ENCODE results near the gene SAMD5.

Gene SAMD5

DNA sequence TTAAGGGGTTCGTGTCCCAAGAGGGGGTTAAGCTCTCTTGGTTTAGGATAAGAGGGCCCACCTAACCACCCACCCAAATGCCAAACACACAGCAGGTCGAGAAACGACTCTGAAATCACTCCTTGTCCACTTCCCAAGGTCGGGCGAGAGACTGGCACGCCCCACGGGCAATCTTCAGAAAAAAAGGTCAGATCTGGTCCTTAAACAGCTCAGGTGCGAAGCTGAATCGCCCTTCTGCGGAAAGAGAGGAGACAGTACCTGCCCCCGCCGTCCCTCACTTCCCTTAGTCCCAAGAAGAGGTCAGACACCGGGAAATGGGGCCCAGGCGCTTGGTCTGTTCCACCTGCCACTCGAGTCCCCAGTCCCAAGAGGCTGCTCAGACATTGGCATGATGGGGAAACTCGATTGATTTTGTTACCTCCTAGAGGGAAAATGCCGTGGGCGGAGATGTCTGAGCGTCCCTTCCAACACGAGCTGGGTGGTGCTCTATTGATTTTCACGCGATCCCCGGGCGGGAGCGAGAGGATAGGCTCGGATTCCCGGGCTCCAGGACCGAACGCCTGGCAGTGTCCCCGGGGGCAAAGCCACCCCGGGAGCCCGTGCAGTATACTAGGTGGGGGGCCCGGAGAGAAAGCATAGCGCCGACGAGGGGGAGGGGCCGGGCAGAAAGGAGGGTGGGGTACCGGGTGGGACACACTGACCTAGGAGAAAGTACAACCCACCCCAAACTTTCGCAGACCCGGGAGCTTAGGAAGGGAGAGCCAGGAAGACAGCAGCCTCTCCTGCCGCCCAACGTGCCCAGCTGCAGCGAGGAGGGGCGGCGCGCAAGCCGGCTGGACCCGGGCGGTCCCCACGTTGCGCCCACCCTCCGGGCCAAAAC is 1.1 kb upstream of the SAMD5 start:
- TF ChIP-seq, protein P1, sequence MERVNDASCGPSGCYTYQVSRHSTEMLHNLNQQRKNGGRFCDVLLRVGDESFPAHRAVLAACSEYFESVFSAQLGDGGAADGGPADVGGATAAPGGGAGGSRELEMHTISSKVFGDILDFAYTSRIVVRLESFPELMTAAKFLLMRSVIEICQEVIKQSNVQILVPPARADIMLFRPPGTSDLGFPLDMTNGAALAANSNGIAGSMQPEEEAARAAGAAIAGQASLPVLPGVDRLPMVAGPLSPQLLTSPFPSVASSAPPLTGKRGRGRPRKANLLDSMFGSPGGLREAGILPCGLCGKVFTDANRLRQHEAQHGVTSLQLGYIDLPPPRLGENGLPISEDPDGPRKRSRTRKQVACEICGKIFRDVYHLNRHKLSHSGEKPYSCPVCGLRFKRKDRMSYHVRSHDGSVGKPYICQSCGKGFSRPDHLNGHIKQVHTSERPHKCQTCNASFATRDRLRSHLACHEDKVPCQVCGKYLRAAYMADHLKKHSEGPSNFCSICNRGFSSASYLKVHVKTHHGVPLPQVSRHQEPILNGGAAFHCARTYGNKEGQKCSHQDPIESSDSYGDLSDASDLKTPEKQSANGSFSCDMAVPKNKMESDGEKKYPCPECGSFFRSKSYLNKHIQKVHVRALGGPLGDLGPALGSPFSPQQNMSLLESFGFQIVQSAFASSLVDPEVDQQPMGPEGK (CRISPR knock-in tag; IDR thresholded peaks at IDR 0.05; ENCODE audit: borderline replicate concordance): no peak
- TF ChIP-seq PPARA (CRISPR knock-in tag; IDR thresholded peaks at IDR 0.05; ENCODE audit: borderline replicate concordance): no peak
- TF ChIP-seq ESRRG (CRISPR knock-in tag; IDR thresholded peaks at IDR 0.05): no peak
- no peak for TF ChIP-seq ZNF70 (CRISPR knock-in tag; IDR thresholded peaks at IDR 0.05)
- no peak for TF ChIP-seq ZC3H10 (CRISPR knock-in tag; IDR thresholded peaks at IDR 0.05)
- TF ChIP-seq TOX (CRISPR knock-in tag; IDR thresholded peaks at IDR 0.05; ENCODE audit: borderline replicate concordance): no peak
- no peak for TF ChIP-seq TCF4 (CRISPR knock-in tag; IDR thresholded peaks at IDR 0.05; ENCODE audit: borderline replicate concordance)
- TF ChIP-seq RARB (CRISPR knock-in tag; IDR thresholded peaks at IDR 0.05): no peak
- TF ChIP-seq ZNF565 (CRISPR knock-in tag; conservative IDR thresholded peaks at IDR 0.05; ENCODE audit: low read depth): no peak
- ATAC-seq: peak; percentile 53

DNA sequence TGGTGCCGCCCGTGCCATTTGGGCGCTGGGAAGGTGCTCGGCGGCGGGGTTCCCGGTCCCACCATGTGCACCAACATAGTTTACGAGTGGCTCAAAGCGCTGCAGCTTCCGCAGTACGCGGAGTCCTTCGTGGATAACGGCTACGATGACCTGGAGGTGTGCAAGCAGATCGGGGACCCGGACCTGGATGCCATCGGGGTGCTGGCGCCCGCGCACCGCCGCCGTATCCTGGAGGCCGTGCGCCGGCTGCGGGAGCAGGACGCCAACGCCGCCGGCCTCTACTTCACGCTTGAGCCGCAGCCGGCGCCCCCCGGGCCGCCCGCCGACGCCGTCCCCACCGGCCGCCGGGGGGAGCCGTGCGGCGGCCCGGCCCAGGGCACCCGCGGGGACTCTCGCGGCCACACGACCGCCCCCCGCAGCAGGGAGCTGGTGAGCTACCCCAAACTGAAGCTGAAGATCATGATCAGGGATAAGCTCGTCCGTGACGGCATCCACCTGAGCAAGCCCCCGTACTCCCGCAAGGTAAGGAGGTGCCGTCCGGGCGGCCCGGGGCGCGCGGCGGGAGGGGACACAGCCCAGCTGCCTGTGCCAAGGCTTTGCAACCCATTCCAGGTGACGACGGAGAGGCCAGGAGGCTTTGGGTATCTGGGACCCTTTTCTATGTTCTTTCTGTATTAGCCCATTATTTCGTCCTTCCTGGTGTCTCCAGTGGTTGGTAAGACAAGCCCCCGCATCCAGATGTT is 547 bp downstream of the SAMD5 start:
- ATAC-seq: no peak

DNA sequence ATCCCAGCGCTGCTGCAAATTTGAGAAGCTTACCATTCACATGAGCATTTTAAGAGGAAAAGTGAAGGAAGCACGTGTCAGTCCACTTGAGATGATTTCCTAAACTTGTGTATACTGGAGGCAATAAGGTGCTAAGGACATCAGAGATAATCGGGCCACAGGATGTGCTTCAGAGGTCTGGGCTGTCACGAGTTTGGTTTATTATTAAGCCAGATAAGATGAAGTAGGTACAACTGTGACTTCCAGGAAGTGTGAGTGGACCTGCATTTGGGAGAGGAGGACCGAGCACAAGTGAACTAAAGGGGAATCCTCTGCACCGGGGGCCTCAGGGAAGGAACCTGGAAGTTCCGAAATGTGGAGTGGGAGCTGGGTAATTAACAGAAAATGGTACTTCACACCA is 1.4 kb downstream of the SAMD5 start:
- TF ChIP-seq, protein P2, sequence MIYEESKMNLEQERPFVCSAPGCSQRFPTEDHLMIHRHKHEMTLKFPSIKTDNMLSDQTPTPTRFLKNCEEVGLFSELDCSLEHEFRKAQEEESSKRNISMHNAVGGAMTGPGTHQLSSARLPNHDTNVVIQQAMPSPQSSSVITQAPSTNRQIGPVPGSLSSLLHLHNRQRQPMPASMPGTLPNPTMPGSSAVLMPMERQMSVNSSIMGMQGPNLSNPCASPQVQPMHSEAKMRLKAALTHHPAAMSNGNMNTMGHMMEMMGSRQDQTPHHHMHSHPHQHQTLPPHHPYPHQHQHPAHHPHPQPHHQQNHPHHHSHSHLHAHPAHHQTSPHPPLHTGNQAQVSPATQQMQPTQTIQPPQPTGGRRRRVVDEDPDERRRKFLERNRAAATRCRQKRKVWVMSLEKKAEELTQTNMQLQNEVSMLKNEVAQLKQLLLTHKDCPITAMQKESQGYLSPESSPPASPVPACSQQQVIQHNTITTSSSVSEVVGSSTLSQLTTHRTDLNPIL (CRISPR knock-in tag; IDR thresholded peaks at IDR 0.05; ENCODE audit: low read depth): no peak
- TF ChIP-seq CSDC2 (CRISPR knock-in tag; IDR thresholded peaks at IDR 0.05): no peak
- ATAC-seq: no peak

More for the DNA sequence above, 547 bp downstream of the SAMD5 start:
- TF ChIP-seq SNAI2 (CRISPR knock-in tag; IDR thresholded peaks at IDR 0.05): no peak
- TF ChIP-seq OSR1 (CRISPR knock-in tag; IDR thresholded peaks at IDR 0.05): no peak
- no peak for TF ChIP-seq TOX (CRISPR knock-in tag; IDR thresholded peaks at IDR 0.05; ENCODE audit: borderline replicate concordance)
- TF ChIP-seq BACH2 (CRISPR knock-in tag; IDR thresholded peaks at IDR 0.05; ENCODE audit: borderline replicate concordance): no peak
- no peak for TF ChIP-seq ZFP30 (CRISPR knock-in tag; IDR thresholded peaks at IDR 0.05)

DNA sequence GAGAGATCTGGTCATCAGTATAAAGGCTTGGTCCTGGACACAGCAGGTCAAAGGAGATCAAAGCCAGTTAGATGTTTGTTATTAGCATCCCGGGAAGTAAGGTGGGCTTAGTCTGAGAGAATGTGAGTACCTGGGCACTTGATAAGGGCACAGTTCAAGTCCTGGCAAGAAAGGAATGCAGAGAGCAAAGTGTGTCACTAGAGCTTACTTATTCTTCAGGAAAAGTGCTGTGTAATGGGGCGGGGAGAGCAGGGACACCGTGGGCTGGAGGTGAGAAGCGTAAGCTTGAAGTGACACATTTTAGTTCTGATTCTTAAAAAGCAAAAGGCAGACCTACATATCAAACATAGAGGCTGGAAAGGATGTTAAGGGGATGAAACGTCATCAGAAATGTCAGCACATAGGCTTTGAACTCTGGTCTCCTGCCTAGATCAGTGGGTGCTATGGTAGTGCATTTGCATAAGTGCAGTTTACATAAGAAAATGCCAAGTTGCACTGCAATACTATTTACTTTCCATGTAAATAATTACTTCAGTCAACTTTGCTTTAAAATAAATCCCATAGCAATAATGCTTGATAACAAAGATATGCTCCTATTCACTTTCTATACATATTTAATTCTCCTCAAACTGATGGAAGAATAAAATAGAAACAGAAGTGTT is 2.6 kb downstream of the SAMD5 start:
- ATAC-seq: no peak
- TF ChIP-seq, protein P1 (CRISPR knock-in tag; IDR thresholded peaks at IDR 0.05; ENCODE audit: borderline replicate concordance): no peak
- no peak for TF ChIP-seq ZC3H10 (CRISPR knock-in tag; IDR thresholded peaks at IDR 0.05)
- no peak for TF ChIP-seq ESRRG (CRISPR knock-in tag; IDR thresholded peaks at IDR 0.05)
- TF ChIP-seq ZNF565 (CRISPR knock-in tag; conservative IDR thresholded peaks at IDR 0.05; ENCODE audit: low read depth): no peak
- TF ChIP-seq, protein P3, sequence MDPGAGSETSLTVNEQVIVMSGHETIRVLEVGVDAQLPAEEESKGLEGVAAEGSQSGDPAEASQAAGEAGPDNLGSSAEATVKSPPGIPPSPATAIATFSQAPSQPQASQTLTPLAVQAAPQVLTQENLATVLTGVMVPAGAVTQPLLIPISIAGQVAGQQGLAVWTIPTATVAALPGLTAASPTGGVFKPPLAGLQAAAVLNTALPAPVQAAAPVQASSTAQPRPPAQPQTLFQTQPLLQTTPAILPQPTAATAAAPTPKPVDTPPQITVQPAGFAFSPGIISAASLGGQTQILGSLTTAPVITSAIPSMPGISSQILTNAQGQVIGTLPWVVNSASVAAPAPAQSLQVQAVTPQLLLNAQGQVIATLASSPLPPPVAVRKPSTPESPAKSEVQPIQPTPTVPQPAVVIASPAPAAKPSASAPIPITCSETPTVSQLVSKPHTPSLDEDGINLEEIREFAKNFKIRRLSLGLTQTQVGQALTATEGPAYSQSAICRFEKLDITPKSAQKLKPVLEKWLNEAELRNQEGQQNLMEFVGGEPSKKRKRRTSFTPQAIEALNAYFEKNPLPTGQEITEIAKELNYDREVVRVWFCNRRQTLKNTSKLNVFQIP (CRISPR knock-in tag; IDR thresholded peaks at IDR 0.05; ENCODE audit: borderline replicate concordance, low read depth): no peak
- TF ChIP-seq, protein P2 (CRISPR knock-in tag; IDR thresholded peaks at IDR 0.05; ENCODE audit: low read depth): no peak

All from SK-N-SH treated with all-trans-retinoic acid at 6 μM for 48 hours (cell line).